PFSK-1 (cell line): ENCODE results near the gene RPGRIP1L.

ENCODE experiments used
- FOXP2 ChIP-seq: optimal IDR thresholded peaks from 2 replicates; pipeline ENCODE3; 2011; ENCODE audit warnings: borderline replicate concordance, control low read depth, inconsistent platforms; ENCODE audit not compliant: insufficient read depth; ENCODE audit errors: extremely low read length, extremely low read depth
- POLR2AphosphoS5 ChIP-seq: IDR thresholded peaks from 2 replicates; pipeline ENCODE4 v1.6.1; 2012; ENCODE audit warnings: low read depth, mild to moderate bottlenecking, control low read depth, low read length, moderate library complexity
- REST ChIP-seq, 2 experiments: IDR thresholded peaks; 2 replicates each; pipeline versions ENCODE4 v1.6.1 to v1.8.0; 2011 to 2012; ENCODE audit warnings: low read depth in 2 of 2, low read length in 2 of 2, control low read depth in 1 of 2, inconsistent platforms in 1 of 2, mild to moderate bottlenecking in 1 of 2, moderate library complexity in 1 of 2; ENCODE audit not compliant: insufficient read depth in 1 of 2
- SIN3A ChIP-seq: IDR thresholded peaks from 2 replicates; pipeline ENCODE4 v1.6.1; 2012; ENCODE audit warnings: mild to moderate bottlenecking, low read length, moderate library complexity, borderline replicate concordance; ENCODE audit not compliant: insufficient read depth
- TAF1 ChIP-seq: IDR thresholded peaks from 2 replicates; pipeline ENCODE4 v1.6.1; 2012; ENCODE audit warnings: low read length, control low read depth, borderline replicate concordance; ENCODE audit not compliant: insufficient read depth

Gene RPGRIP1L

GRCh38 chr16:53588081-53588648 lies 115.5 kb downstream of the RPGRIP1L start:
- TF ChIP-seq SIN3A = no peak
- TF ChIP-seq FOXP2 = no peak
- TF ChIP-seq REST (IDR thresholded peaks at IDR 0.05; ENCODE audit: insufficient read depth in 1 of 2, low read depth in 2 of 2, low read length in 2 of 2) = no peak
- TF ChIP-seq POLR2AphosphoS5 = no peak
- no peak for TF ChIP-seq TAF1

- no peak for TF ChIP-seq TAF1
- TF ChIP-seq SIN3A = no peak
- no peak for TF ChIP-seq REST (IDR thresholded peaks at IDR 0.05; ENCODE audit: insufficient read depth in 1 of 2, low read depth in 2 of 2, low read length in 2 of 2)
- no peak for TF ChIP-seq POLR2AphosphoS5
- no peak for TF ChIP-seq FOXP2
Measured at GRCh38 chr16:53583401-53583800, 120.3 kb downstream of the RPGRIP1L start.

- TF ChIP-seq REST (IDR thresholded peaks at IDR 0.05; ENCODE audit: insufficient read depth in 1 of 2, low read depth in 2 of 2, low read length in 2 of 2) (no peak), TAF1 (no peak), POLR2AphosphoS5 (no peak), FOXP2 (no peak), SIN3A (no peak)
Measured at GRCh38 chr16:53581784-53582183, 121.9 kb downstream of the RPGRIP1L start.

- TF ChIP-seq POLR2AphosphoS5 (no peak), TAF1 (no peak), REST (IDR thresholded peaks at IDR 0.05; ENCODE audit: insufficient read depth in 1 of 2, low read depth in 2 of 2, low read length in 2 of 2) (no peak), SIN3A (no peak), FOXP2 (no peak)
Measured at GRCh38 chr16:53580038-53580802, 123.4 kb downstream of the RPGRIP1L start.

GRCh38 chr16:53576904-53577303 lies 126.8 kb downstream of the RPGRIP1L start:
- TF ChIP-seq TAF1 = no peak
- TF ChIP-seq POLR2AphosphoS5 = no peak
- TF ChIP-seq FOXP2 = no peak
- TF ChIP-seq SIN3A = no peak
- no peak for TF ChIP-seq REST (IDR thresholded peaks at IDR 0.05; ENCODE audit: insufficient read depth in 1 of 2, low read depth in 2 of 2, low read length in 2 of 2)
